ENCODE measurements around the gene SRSF1. TPM values are rescaled to one million over a fixed set of nuclear protein-coding genes. Genes with fewer than 3 reads are reported as not detected.

The SRSF1 gene
- total RNA-seq, 1 experiment from 2014 or later, result 381 TPM

GRCh38 chr17:57991537-57991936 is 15.5 kb downstream of the SRSF1 start:
- Mint-ChIP-seq H3K36me3 (ENCODE audit: insufficient read depth, unreplicated experiment) (peaks cover 34% of the 10 kb centered on the region), H3K4me3 (ENCODE audit: unreplicated experiment) (no peak overlapping the region), H3K9me3 (ENCODE audit: unreplicated experiment) (no peaks in the 10 kb centered on the region), H3K4me1 (ENCODE audit: insufficient read depth, unreplicated experiment) (peaks cover 19% of the 10 kb centered on the region), H3K27ac (ENCODE audit: low read depth, unreplicated experiment) (peak overlapping the region; percentile 61), H3K27me3 (ENCODE audit: insufficient read depth, unreplicated experiment) (no peaks in the 10 kb centered on the region)
- ChIA-PET POLR2A (interaction anchor here (0.5 to 4.3 kb wide), 11 partner anchors 8 to 141 kb away, joined by 3 to 62 read pairs (median 4); partner anchors contain the start of genes MRPS23 and SRSF1), CTCF (interaction anchor here (0.5 to 15.6 kb wide), 5 partner anchors 10 to 148 kb away, joined by 3 to 418 read pairs (median 3); partner anchors contain the start of gene MRPS23)
- intact Hi-C loops (cut with micrococcal nuclease), result loop anchor here (10.0 kb wide), 1 partner anchor 887 kb away; no protein-coding TSS in a partner anchor
- BruUV-seq (replicated peaks), result no TSS peak
- no peak for DNase-seq (ENCODE audit: unreplicated experiment)
- TF ChIP-seq, protein P1, sequence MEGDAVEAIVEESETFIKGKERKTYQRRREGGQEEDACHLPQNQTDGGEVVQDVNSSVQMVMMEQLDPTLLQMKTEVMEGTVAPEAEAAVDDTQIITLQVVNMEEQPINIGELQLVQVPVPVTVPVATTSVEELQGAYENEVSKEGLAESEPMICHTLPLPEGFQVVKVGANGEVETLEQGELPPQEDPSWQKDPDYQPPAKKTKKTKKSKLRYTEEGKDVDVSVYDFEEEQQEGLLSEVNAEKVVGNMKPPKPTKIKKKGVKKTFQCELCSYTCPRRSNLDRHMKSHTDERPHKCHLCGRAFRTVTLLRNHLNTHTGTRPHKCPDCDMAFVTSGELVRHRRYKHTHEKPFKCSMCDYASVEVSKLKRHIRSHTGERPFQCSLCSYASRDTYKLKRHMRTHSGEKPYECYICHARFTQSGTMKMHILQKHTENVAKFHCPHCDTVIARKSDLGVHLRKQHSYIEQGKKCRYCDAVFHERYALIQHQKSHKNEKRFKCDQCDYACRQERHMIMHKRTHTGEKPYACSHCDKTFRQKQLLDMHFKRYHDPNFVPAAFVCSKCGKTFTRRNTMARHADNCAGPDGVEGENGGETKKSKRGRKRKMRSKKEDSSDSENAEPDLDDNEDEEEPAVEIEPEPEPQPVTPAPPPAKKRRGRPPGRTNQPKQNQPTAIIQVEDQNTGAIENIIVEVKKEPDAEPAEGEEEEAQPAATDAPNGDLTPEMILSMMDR (IDR thresholded peaks at IDR 0.05; ENCODE audit: unreplicated experiment), result no peak

GRCh38 chr17:57990037-57990436 is 17.0 kb downstream of the SRSF1 start:
- Mint-ChIP-seq H3K27ac (ENCODE audit: low read depth, unreplicated experiment) (no peak overlapping the region), H3K27me3 (ENCODE audit: insufficient read depth, unreplicated experiment) (no peaks in the 10 kb centered on the region), H3K4me3 (ENCODE audit: unreplicated experiment) (no peak overlapping the region), H3K36me3 (ENCODE audit: insufficient read depth, unreplicated experiment) (peaks cover 23% of the 10 kb centered on the region), H3K4me1 (ENCODE audit: insufficient read depth, unreplicated experiment) (peaks cover 23% of the 10 kb centered on the region), H3K9me3 (ENCODE audit: unreplicated experiment) (no peaks in the 10 kb centered on the region)
- no peak for DNase-seq (ENCODE audit: unreplicated experiment)
- ChIA-PET CTCF (interaction anchor here (0.6 to 15.6 kb wide), 7 partner anchors 9 to 156 kb away, joined by 3 to 418 read pairs (median 4); partner anchors contain the start of gene MRPS23), POLR2A (interaction anchor here (0.7 to 3.6 kb wide), 16 partner anchors 9 to 140 kb away, joined by 3 to 62 read pairs (median 6); partner anchors contain the start of genes MRPS23 and SRSF1)
- intact Hi-C loops (cut with micrococcal nuclease), result loop anchor here (10.0 kb wide), 1 partner anchor 885 kb away; no protein-coding TSS in a partner anchor
- TF ChIP-seq, protein P1 (IDR thresholded peaks at IDR 0.05; ENCODE audit: unreplicated experiment), result no peak
- BruUV-seq (replicated peaks), result no TSS peak

DNA sequence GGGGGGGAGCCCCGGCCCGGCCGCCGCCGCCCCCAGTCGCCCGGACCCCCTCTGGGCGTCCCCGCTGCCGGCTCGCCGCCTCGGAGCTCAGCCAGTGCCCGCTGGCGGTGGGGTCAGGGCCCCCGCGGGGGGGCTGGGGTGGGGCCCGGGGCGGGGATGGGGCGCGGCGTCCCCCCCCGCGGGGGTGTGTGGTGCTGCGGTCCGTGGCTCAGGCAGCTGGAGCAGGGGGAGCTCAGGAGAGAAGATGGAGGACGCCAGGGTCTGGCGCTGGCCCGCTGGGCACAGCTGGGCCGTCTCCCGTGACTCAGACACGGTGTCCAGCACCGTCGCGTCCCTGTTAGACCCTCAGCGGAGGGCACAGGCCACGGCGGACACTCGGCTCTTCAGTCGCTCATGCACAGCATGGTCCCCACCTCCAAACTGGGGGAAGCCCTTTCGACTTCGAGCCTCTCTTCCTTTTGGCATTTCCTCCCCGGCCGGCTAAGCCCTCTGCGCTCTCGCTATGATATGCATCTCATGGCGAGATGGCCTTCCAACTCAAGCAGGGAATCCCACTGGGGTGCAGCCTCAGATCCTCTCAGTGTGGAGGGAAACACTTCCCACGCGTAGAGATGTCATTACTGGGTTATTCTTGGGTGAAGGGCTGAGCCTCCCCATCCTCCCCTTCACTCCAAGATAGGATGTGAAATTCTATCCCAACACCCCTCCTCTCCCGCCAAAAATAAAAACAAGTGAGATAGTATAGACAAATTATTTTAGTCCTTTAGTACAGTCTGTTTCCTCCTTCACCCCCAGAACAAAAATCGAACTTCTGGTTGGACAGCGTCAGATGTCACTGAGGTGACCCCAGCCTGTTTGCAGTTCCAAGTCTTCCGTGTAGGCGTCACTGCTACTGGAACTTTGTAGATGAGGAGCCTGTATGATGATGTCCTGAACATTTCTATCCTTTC is 18.5 kb downstream of the SRSF1 start:
- peak; percentile 63 for DNase-seq (ENCODE audit: unreplicated experiment)
- ChIA-PET CTCF (interaction anchor here (0.5 to 15.6 kb wide), 5 partner anchors 11 to 134 kb away, joined by 3 to 418 read pairs (median 3); partner anchors contain the start of gene MRPS23), POLR2A (interaction anchor here (0.8 to 3.6 kb wide), 15 partner anchors 8 to 427 kb away, joined by 3 to 62 read pairs (median 6); partner anchors contain the start of genes MRPS23 and SRSF1)
- Mint-ChIP-seq H3K9me3 (ENCODE audit: unreplicated experiment) (no peaks in the 10 kb centered on the region), H3K4me3 (ENCODE audit: unreplicated experiment) (peak overlapping the region; percentile 99), H3K27ac (ENCODE audit: low read depth, unreplicated experiment) (peak overlapping the region; percentile 82), H3K27me3 (ENCODE audit: insufficient read depth, unreplicated experiment) (no peaks in the 10 kb centered on the region), H3K4me1 (ENCODE audit: insufficient read depth, unreplicated experiment) (peaks cover 34% of the 10 kb centered on the region), H3K36me3 (ENCODE audit: insufficient read depth, unreplicated experiment) (peaks cover 34% of the 10 kb centered on the region)
- TF ChIP-seq, protein P1 (IDR thresholded peaks at IDR 0.05; ENCODE audit: unreplicated experiment), result no peak
- BruUV-seq (replicated peaks), result TSS peak; percentile 24
- intact Hi-C loops (cut with micrococcal nuclease), result loop anchor here (2.0 kb wide), 1 partner anchor 120 kb away; no protein-coding TSS in a partner anchor
